ENCODE measurements around the gene MSRB1. TPM values are rescaled to one million over a fixed set of nuclear protein-coding genes. Genes with fewer than 3 reads are reported as not detected.

The MSRB1 gene
- polyA plus RNA-seq, 1 donor from 2014 or later: 6.0 TPM

DNA sequence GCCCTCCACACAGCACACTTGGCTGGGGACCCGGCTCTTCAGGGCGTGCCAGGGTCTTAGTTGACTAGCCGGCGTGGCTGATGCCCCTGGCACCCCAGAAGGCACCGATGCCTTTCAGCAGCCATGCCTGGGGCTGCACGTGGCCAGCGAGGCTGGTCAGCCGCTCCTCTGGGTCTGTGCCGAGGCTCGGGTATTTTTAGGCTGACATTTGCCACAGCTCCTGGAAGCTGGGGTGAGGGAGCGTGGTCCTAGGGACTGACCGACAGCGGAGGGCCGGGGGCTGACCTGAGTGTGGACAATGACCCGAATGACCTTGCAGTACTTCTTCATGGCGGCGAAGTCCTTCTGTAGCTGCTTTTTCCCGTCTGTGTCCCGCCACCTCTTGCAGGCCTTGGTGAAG, 7.6 kb upstream of the MSRB1 start:
- no peaks in the 10 kb centered on the region for H3K36me3 ChIP-seq (ENCODE audit: insufficient read depth, low read length)
- H3K4me2 ChIP-seq (ENCODE audit: low read length): no peak overlapping the region
- no peak overlapping the region for H3K4me3 ChIP-seq (ENCODE audit: low read length)
- no peaks in the 10 kb centered on the region for H4K20me1 ChIP-seq (ENCODE audit: insufficient read depth)
- no peak overlapping the region for H3K27ac ChIP-seq (ENCODE audit: low read length)
- TF ChIP-seq SMC3 (conservative IDR thresholded peaks at IDR 0.05; ENCODE audit: poor library complexity) (no peak), POLR2AphosphoS5 (IDR thresholded peaks at IDR 0.05) (no peak), EZH2 (IDR thresholded peaks at IDR 0.05; ENCODE audit: borderline replicate concordance, insufficient read depth, low read length, poor library complexity, severe bottlenecking) (no peak), MXI1 (conservative IDR thresholded peaks at IDR 0.05; ENCODE audit: poor library complexity, severe bottlenecking) (no peak), RAD21 (conservative IDR thresholded peaks at IDR 0.05) (no peak)
- TF ChIP-seq, protein P1, sequence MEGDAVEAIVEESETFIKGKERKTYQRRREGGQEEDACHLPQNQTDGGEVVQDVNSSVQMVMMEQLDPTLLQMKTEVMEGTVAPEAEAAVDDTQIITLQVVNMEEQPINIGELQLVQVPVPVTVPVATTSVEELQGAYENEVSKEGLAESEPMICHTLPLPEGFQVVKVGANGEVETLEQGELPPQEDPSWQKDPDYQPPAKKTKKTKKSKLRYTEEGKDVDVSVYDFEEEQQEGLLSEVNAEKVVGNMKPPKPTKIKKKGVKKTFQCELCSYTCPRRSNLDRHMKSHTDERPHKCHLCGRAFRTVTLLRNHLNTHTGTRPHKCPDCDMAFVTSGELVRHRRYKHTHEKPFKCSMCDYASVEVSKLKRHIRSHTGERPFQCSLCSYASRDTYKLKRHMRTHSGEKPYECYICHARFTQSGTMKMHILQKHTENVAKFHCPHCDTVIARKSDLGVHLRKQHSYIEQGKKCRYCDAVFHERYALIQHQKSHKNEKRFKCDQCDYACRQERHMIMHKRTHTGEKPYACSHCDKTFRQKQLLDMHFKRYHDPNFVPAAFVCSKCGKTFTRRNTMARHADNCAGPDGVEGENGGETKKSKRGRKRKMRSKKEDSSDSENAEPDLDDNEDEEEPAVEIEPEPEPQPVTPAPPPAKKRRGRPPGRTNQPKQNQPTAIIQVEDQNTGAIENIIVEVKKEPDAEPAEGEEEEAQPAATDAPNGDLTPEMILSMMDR (IDR thresholded peaks at IDR 0.05; ENCODE audit: poor library complexity, severe bottlenecking): no peak
- H3K9ac ChIP-seq (ENCODE audit: low read length): no peak overlapping the region
- no peaks in the 10 kb centered on the region for H3F3A ChIP-seq (ENCODE audit: insufficient read depth, low read length, poor library complexity, severe bottlenecking)
- H3K9me2 ChIP-seq (ENCODE audit: insufficient read depth, low read length): no peaks in the 10 kb centered on the region
- H2AFZ ChIP-seq (ENCODE audit: low read depth, low read length): no peak overlapping the region
- H3K79me2 ChIP-seq (replicated peaks; ENCODE audit: insufficient read depth, low read length): no peaks in the 10 kb centered on the region
- H3K9me3 ChIP-seq (ENCODE audit: low read length): no peaks in the 10 kb centered on the region
- H3K27me3 ChIP-seq (ENCODE audit: insufficient read depth, low read depth, low read length): no peaks in the 10 kb centered on the region

DNA sequence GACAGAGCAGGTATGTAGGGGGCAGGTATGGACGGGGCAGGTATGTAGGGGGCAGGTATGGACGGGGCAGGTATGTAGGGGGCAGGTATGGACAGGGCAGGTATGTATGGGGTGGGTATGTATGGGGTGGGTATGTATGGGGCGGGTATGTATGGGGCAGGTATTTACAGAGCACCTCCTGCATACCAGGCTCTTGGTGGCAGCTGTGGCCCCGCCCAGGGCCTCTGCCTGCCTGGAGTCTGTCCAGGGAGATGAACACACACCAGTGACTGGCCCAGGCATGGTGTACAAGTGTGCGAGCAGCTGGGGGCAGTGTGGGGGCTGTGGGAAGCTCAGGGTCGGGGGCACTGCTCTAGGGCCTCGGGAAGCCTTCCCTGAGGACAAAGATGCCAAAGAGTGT, 7.0 kb upstream of the MSRB1 start:
- Histone ChIP-seq H3K9me2 (ENCODE audit: insufficient read depth, low read length) (no peaks in the 10 kb centered on the region), H3K27ac (ENCODE audit: low read length) (no peak overlapping the region), H3K9ac (ENCODE audit: low read length) (no peak overlapping the region), H3K27me3 (ENCODE audit: insufficient read depth, low read depth, low read length) (no peaks in the 10 kb centered on the region), H3F3A (ENCODE audit: insufficient read depth, low read length, poor library complexity, severe bottlenecking) (no peaks in the 10 kb centered on the region), H2AFZ (ENCODE audit: low read depth, low read length) (no peak overlapping the region), H3K36me3 (ENCODE audit: insufficient read depth, low read length) (no peaks in the 10 kb centered on the region), H3K79me2 (replicated peaks; ENCODE audit: insufficient read depth, low read length) (no peaks in the 10 kb centered on the region), H3K4me3 (ENCODE audit: low read length) (no peak overlapping the region), H3K9me3 (ENCODE audit: low read length) (no peaks in the 10 kb centered on the region), H4K20me1 (ENCODE audit: insufficient read depth) (no peaks in the 10 kb centered on the region), H3K4me2 (ENCODE audit: low read length) (no peak overlapping the region)
- TF ChIP-seq MXI1 (conservative IDR thresholded peaks at IDR 0.05; ENCODE audit: poor library complexity, severe bottlenecking) (no peak), RAD21 (conservative IDR thresholded peaks at IDR 0.05) (no peak), TAF1 (IDR thresholded peaks at IDR 0.05; ENCODE audit: low read depth) (no peak), SMC3 (conservative IDR thresholded peaks at IDR 0.05; ENCODE audit: poor library complexity) (no peak), EZH2 (IDR thresholded peaks at IDR 0.05; ENCODE audit: borderline replicate concordance, insufficient read depth, low read length, poor library complexity, severe bottlenecking) (no peak), EP300 (conservative IDR thresholded peaks at IDR 0.05; ENCODE audit: poor library complexity, severe bottlenecking) (no peak), POLR2AphosphoS5 (IDR thresholded peaks at IDR 0.05) (no peak)
- TF ChIP-seq, protein P2, sequence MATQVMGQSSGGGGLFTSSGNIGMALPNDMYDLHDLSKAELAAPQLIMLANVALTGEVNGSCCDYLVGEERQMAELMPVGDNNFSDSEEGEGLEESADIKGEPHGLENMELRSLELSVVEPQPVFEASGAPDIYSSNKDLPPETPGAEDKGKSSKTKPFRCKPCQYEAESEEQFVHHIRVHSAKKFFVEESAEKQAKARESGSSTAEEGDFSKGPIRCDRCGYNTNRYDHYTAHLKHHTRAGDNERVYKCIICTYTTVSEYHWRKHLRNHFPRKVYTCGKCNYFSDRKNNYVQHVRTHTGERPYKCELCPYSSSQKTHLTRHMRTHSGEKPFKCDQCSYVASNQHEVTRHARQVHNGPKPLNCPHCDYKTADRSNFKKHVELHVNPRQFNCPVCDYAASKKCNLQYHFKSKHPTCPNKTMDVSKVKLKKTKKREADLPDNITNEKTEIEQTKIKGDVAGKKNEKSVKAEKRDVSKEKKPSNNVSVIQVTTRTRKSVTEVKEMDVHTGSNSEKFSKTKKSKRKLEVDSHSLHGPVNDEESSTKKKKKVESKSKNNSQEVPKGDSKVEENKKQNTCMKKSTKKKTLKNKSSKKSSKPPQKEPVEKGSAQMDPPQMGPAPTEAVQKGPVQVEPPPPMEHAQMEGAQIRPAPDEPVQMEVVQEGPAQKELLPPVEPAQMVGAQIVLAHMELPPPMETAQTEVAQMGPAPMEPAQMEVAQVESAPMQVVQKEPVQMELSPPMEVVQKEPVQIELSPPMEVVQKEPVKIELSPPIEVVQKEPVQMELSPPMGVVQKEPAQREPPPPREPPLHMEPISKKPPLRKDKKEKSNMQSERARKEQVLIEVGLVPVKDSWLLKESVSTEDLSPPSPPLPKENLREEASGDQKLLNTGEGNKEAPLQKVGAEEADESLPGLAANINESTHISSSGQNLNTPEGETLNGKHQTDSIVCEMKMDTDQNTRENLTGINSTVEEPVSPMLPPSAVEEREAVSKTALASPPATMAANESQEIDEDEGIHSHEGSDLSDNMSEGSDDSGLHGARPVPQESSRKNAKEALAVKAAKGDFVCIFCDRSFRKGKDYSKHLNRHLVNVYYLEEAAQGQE (IDR thresholded peaks at IDR 0.05; ENCODE audit: borderline replicate concordance): no peak
- TF ChIP-seq, protein P1 (IDR thresholded peaks at IDR 0.05; ENCODE audit: poor library complexity, severe bottlenecking): no peak

Data from neural cell (in vitro differentiated cells).